NCI-H2107 (cell line): ENCODE data around the gene NKIRAS1.
"Not testable (repeated sequence)": the region's sequence is repeated elsewhere in the genome, so short reads cannot be mapped to it uniquely, and the experiment has no call there.

Source experiments
- DNase-seq: peaks from one replicate; lab custom pipeline; 2025; lab: John Stamatoyannopoulos, UW

The NKIRAS1 gene

DNA sequence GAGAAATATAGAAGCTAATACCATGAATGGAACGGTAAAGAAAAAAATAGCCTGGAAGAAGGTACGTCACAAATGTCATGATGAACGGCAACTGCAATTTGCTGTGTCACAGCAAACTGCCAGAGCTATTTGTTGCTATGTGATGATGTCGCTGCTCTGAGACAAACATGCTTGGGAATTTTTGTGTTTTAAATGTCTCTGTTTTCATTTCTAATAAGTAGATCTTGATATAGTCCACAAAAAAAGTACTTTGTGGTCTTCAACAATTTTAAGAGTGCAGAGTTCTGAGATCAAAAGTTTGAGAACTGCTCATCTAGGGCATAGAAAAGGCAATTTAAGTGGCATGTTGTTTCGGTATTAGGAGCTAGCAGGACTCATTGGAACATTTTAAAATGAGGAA lies 24.0 kb upstream of the NKIRAS1 start:
- no peak for DNase-seq

DNA sequence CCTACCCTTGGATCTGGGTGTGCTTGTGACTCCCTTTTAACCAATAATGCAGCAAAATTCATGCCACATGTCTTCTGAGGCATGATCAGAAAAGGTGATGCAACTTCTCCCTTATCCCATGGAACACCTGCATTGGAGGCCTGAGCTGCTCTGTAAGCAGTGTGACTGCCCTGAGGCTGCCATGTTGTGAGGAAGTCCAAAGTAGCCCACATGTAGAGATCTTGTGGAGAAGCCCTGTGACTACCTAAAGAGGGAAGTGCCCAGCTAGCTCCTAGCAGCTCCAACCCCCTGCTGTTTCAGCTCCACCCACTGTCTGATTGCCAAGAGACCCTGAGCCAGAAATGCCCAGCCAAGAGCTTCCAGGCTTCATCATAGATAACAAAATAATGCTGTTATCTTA lies 21.9 kb upstream of the NKIRAS1 start:
- no peak for DNase-seq

DNA sequence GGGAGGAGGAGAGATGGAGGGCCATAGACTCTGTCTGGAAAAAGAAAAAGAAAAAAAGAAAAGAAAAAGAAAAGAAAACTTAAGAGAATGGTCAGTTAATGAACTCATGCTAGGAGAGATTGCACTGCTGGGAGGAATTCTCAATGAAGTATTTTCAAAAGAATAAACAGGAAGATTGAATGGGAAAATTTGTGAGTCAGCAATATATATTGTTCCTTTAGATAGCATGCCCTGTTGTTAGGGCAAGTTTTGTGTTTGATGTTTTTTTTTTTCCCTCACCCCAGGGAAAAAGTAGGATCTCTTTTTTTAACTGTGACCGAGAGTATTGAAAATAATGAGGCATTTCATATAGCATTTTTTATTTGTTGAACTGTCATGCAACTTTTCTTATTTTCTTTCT lies 20.5 kb upstream of the NKIRAS1 start:
- no peak for DNase-seq

DNA sequence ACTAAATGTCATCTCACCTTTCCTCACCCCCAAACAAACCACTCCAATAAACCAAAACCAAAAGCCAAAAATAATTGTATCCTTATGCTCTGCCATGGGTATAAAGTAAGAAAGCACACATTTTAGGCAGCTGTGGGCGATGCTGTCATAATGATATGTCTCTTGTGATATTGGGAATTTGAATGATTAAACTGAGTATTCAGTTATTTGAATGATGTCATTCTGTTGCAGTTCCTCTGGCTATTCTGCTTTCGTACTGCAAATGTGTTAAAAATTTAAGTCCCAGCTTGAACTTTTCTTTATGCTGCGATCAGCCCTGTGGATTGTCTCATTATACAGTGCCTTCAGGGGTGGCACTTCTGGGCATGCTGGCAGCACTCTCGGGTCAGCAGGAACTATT lies 17.5 kb upstream of the NKIRAS1 start:
- no peak for DNase-seq

DNA sequence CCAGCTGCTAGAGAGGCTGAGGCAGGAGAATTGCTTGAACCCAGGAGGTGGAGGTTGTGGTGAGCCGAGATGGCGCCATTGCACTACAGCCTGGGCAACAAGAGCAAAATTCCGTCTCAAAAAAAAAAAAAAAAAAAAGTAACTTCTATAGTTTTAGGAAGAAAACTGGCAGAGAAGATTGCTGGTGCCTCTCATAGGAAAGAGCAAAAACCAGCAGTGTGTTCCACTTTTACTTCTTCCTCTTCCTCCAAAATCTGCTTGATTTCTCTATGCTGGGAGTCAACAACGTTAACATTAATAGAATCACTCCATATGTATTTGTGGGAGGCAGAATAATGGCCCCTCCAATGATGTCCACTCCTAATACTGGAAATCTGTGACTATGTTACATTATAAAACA lies 15.8 kb upstream of the NKIRAS1 start:
- no peak for DNase-seq

DNA sequence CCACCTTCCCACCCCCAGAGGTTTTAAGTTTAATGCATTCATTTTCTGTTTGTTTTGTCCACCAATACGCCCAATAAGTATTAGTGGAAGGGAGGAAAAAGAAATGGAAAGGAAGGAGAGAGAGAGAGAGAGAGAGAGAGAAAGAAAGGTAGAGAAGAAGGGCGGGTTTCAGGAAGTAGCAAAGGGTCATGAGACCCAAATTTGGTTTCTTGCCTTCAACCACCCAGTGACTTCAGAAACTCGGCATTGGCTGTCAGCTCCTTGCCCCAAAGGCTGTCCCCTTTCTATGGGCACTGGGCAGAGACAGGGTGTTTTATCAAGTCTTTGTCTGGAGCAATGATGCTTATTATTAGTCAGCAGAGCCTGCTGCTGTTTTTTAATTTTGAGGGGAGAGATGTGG lies 14.8 kb upstream of the NKIRAS1 start:
- DNase-seq = no peak

DNA sequence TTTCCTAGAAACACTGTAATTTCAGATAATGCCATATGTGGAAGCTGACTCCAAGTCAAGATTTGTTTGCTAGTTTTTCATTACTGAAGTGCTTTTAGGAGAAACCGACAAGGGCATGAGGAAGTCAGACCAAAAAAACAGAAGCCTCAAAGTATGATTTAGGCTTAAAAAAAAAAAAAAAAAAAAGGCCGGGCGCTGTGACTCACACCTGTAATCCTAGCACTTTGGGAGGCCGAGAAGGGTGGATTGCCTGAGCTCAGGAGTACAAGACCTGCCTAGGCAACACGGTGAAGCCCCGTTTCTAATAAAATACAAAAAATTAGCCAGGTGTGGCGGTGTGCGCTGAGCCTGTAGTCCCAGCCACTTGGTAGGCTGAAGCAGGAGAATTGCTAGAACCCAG lies 11.7 kb upstream of the NKIRAS1 start:
- no peak for DNase-seq

DNA sequence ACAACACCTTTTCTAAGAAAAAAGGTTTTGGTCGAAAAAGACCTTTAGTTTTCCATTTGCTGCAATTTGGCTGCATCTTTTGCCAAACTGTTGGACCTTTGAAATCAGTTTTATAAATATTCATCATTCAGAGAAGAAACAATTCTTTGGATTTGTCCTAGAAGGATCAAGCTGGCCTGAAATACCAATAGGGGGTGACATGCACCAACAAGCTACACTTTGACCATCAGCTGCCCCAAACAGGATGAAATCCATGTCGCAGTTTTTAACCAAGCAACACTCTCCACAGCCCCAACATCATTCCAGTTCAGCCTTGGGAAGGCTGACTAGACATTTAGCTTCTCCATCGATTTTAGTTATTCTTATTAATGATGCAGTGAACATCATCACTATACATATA lies 9.9 kb upstream of the NKIRAS1 start:
- no peak for DNase-seq

DNA sequence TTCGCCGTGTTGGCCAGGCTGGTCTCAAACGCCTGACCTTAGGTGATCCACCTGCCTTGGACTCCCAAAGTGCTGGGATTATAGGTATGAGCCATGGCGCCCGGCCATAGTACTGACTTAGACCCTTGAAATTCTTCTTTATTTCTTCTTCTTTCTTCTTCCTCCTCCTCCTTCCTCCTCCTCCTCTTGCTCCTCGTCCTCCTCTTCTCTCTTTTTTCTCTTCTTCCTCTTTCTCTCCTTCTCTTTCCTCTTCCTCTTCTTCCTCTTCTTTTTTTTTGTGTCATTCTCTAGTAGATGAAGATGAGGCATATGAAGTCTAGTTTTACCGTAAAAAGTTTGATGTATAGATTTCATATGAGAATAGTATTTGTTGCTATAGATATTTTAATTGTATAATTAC lies 9.5 kb upstream of the NKIRAS1 start:
- DNase-seq = no peak

DNA sequence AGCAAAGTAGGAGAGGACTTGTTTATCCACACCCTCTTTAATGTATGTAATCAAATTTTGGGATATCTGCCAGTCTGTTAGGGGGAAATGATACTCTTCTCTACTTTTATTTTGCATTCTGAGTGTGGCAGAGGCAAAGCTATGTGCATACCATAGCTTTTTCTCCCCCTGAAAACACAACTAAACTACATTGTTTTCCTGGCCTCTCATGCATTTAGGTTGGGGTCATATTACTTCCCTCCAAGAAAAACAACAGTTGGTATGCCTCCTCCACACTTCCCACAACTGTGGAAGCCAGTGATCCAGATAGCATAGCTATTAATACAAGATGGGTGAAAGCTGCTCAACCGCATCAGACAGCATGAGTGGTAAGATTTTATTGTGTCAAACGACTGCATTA lies 7.0 kb upstream of the NKIRAS1 start:
- no peak for DNase-seq

DNA sequence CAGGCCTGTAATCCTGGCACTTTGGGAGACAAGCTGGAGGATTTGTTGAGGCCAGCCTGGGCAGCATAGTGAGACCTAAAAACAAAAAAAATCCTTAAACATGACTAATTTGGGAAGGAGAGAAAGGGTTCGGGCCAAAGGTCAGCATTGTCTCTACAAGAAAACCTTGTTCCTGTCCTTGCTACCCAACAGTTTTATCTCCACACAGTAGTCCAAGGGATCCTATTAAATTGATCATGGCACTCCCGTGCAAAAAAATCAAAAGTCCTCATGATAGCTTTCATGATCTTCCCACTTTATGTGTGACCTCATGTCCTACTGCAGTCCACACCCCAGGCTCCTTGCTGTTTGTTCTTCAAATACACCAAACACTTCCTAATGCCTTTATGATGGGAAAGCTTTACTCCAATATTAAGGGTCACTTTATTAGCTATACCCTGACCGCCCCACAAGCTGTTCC lies 4.3 kb upstream of the NKIRAS1 start:
- no peak for DNase-seq

DNA sequence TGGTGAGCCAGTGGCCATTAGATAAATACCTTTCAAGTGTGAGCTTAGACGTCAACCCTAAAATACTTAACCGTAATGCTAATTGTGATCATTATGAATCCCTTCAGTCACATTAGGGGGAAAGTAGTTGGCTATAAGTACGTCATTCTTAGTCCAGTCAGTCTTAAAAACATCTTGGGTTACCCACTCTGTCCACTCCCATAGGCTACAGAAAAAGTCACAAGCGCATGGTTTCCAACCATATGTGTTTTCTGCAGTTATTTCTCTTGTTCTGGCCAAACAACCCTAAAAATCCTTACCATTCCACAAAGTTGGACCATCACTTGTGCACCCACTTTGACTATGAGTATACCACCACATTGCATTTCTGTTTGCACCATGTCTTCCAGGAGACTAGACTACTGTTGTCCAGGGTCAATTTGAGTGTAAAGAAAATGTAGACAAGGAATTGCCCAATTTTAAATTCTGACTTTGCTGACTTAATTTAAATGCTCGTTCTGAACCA lies 3.4 kb upstream of the NKIRAS1 start:
- no peak for DNase-seq

DNA sequence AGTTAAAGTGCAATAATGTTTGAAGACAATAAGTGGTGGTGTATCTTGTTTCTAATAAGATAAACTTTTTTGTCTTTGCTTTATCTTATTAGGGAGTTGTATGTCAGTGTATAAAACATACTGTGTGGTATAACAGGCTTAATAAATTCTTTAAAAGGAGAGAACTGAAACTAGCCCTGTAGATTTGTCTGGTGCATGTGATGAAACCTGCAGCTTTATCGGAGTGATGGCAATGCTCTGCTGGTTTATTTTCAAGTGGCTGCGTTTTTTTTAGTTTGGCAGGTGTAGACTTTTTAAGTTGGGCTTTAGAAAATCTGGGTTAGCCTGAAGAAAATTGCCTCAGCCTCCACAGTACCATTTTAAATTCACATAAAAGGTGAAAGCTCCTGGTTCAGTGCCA lies 2.8 kb upstream of the NKIRAS1 start:
- no peak for DNase-seq

DNA sequence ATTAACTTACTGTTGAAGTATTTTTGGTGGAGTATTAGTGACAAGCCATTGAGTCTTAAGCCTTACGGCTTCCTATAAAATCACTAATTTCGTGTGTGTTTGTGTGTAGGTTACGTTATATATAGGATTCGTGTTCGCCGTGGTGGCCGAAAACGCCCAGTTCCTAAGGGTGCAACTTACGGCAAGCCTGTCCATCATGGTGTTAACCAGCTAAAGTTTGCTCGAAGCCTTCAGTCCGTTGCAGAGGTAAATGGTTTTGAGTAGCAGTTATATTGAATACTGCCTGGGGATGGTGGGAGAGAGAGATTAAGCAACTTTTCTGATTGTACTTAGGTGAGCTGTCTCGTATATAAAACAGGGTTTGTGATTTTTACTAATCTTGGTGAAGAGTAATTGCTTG lies 1.5 kb upstream of the NKIRAS1 start:
- not testable (repeated sequence) for DNase-seq

DNA sequence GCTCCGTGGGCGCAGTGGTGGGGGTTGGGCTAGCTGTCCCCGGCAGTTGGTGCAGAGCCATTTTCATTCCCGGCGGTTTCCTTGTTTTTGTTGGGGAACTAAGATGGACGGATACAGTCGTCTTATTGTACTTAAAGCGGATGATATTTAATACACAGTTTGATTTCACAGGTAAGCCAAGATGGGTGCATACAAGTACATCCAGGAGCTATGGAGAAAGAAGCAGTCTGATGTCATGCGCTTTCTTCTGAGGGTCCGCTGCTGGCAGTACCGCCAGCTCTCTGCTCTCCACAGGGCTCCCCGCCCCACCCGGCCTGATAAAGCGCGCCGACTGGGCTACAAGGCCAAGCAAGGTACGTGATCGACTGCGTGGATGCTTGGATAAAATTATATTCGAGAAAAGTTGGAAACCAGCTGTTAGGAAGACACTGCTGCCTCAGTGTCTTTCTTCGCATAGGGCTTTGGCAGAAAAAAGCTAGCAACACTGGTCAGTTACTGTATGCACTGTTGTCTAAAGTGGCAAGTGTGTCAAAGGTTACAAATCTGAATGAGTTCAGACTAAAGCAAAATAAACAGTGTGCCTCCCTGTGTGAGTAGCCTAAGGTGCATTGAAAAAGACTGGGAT lies 1.0 kb upstream of the NKIRAS1 start:
- DNase-seq = not testable (repeated sequence)

DNA sequence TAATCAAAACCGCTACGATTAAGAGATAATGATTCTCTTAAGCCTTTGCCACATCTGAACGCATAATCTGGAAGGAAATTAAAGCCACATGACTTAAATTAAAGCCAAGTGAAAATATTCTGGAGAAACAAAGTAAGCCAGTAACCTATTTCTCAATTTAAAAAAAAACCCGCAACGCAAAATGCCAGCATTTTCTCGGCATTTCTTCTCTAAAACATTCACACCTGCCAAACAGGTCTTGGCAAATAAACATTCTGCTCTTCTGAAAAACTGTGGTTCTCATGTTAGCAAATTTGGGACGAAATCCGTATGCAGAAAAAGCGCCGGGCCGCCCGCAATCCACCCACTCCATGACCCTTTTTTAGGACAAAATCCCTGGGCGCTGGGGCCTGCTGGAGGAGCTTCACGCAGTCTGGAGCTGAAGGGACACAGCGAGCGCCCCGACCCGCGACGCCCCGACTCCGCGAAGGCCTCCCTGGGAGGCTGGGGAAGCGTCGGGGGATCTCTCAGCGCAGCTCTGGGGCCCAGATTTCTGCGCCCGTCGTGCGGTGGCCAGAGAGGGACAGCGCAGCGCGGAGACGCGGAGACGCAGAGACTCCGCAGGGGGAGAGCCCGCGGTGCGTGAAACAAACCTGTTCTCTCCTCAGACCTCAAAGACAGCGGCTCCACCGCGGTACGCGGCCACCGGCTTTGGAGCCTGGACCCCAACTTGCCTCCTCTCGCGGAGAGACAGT lies 471 bp downstream of the NKIRAS1 start:
- no peak for DNase-seq

DNA sequence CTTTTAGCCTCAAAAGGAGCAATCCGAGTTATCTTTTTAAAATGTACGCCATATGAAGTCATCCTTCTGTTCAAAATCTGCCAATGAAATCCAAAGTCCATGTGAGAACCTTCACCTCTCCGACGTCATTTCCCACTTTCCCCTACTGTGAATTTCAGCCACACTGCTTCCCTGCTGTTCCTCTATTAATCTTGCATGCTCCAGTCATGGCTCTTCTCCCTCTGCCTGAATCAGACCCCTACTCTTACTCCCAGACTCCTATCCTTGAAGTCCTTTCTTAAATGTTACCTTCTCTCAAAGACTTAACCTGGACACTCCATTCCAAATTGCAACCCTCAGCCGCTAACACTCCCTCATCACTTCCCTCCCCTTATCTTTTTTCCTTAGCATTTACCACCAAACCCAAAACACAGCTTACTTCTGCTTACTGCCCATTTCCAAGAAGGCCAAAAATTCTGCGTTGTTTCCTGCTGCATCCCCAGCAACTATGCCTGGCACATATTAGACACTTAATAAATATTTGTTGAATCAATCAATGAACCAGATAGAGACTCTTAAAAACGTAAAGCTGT lies 1.2 kb downstream of the NKIRAS1 start:
- no peak for DNase-seq

DNA sequence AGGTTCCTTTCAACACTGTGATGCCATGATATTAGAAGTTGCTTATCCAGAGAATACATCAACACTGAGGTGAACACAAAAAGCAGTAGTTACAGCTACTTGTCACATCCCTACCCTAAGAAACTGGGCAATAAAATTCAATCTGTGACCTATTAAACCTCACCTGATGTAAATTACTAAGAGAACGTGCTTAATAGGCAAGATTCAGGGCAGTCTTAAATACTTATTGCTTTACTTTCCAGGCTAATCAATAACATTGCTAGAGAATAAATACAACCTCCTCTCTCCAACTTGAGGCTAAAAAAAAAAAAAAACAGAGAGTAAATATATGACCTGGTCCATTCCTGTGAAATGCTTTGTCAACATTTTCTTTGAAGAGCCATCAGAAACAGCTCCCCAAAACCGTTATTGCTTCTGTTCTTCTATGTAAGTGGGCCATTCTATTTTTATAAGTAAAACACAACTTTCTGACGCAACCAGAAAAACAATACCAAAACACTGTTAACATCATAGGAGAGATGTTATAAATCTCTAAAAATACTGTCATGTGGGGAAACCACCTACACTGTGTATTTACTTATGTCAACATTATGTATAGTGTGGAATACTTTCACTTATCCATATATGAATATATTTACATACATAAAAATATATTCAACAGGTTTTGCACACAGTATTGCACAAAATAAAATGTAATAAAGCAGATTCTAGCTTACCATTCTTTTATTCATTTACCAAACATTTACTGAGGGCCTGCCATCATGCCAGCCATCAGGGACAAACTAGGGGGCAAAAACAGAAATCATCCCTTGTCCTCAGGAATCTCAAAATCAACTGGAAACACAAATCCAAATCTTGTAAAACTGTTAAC lies 2.7 kb downstream of the NKIRAS1 start:
- DNase-seq = no peak

DNA sequence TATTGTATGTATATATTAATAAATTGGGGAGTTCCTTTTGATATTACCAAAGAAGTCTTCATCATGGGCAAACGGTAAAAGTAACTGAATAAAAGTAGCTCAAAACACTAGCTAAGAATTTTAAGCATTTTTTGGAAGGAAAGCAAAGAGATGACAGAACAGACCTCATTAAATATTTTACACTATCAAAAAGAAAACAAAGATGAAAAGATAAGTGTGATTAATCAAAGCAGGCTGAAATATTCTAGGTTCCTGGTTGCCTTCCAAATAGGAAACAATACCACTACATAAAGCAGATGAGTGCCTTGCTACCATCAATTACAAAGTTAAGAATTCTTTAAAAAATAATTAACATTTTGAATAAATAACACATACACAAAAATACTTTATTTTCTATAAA lies 3.6 kb downstream of the NKIRAS1 start:
- DNase-seq = no peak

DNA sequence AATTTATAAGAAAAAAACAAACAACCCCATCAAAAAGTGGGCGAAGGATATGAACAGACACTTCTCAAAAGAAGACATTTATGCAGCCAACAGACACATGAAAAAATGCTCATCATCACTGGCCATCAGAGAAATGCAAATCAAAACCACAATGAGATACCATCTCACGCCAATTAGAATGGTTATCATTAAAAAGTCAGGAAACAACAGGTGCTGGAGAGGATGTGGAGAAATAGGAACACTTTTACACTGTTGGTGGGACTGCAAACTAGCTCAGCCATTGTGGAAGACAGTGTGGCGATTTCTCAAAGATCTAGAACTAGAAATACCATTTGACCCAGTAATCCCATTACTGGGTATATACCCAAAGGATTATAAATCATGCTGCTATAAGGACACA lies 4.5 kb downstream of the NKIRAS1 start:
- DNase-seq = not testable (repeated sequence)

DNA sequence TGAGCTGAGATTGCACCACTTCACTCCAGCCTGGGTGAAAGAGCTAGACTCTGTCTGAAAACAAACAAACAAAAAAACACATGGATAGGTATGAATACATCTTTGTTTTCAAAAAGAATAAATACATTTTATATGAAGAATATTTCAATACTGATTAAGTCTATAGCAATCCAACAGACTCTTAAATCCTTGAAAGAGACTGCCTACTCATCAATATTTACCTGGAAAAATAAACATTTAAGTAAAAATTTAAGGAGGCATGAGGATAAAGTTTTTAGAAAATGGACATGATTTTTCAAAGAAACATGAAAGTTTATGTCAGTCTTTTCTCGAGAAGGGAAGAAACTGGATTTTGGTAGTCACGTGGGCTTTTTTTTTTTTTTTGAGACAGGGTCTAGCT lies 5.4 kb downstream of the NKIRAS1 start:
- no peak for DNase-seq

DNA sequence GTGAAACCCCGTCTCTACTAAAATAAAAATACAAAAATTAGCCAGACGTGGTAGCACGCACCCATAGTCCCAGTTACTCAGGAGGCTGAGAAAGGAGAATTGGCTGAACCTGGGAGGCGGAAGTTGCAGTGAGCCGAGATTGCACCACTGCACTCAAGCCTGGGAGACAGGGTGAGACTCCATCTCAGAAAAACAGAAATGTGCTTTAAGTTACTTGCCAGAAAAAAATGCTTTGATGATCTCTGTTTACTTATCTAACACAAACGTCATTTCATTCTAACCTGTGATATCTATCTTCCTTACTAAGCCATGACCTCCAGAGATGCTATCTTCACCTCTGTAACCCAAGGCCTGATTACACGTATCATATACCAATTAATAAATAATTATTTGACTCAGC lies 7.4 kb downstream of the NKIRAS1 start:
- DNase-seq = no peak
